Activated CD4-positive, CD25-positive, alpha-beta regulatory T cell (primary cell): ENCODE data around the gene MRPL38.

Experiments
- DNase-seq, 4 experiments: peaks; one replicate each; lab custom pipeline; 2025; lab: John Stamatoyannopoulos, UW

MRPL38 gene

DNA sequence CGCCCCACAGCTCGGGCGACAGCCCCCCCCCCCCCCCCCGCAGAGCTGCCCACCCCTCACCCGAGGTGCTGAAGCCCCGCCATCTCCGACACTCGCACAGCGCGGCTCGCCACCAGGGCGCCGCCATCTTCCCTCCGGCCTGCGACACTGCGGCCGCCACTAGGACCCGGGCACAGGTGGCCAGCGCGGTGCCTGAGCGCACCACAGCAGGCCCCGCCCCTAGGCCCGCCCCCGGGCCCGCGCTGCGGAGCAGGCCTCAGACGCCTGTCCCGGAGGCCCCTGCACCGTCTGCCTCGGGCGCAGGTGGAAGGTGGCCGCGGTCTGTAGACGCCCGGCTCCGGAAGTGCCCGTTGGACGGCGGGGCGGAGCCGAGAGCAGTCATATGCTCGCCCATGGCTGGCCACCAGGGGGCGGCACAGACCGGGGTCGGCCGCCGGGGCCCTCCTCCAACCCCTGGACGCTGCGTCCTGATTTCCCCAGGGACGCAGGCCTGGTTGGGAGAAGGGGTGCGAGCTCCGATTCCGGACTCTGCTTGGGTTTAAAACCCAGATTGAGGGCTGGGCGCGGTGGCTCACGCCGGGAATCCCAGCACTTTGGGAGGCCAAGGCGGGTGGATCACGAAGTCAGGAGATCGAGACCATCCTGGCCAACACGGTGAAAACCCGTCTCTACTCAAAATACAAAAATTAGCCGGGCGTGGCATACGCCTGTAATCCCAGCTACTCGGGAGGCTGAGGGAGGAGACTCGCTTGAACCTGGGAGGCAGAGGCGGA, at the start of gene MRPL38:
TSS of gene MRPL38 (minus strand) at position 136 of the 773 bp plus-strand sequence. CDS start at position 127, 9 bp downstream.
- peak; percentile 87 to 95 (median 90) for DNase-seq

DNA sequence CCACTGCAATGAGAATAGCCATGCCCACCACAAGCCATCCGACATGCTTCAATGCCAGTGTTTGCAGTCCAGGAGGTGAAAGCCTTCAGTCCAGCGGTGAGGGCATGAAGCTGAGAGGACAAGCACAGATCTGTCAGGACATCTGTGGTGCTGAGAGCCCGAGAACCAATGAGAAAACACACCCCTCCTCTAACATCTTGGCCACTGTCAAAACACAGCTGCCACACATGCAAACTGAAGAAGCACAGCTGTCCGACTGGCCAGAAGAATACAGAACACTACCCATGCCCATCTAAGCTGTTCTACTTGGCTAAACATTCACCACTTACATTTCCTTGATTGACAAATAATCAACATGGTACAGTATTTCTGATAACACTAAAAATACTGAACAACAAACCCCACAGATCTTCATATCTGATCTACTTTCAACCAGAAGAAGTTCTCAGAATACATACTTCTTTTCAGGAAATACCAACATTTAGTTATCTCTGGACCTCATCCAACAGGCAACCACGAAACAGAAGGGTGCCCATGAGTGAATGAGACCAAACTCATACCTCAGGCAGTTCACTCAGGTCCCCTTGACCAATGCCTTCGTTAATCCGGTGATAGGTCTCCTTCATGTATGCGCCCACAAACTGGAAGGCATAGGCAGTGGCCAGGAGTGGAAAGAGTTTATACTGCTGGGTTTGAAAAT, 46.3 kb upstream of the MRPL38 start:
- DNase-seq: no peak

DNA sequence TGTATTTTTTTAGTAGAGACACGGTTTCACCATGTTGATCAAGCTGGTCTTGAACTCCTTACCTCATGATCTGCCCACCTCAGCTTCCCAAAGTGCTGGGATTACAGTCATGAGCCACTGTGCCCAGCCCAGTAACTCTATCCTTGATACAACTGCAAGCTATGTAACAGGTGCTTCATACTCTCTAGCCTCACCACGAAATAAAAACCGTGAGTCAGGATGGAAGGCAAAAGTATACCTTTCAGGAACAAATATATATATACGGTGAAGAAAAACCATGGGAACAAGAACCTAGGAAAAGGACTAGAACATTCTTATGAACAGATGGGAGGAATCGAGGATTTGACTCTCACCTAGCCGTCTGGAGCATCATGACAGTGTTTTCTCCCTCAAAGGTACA, 45.7 kb upstream of the MRPL38 start:
- no peak for DNase-seq

DNA sequence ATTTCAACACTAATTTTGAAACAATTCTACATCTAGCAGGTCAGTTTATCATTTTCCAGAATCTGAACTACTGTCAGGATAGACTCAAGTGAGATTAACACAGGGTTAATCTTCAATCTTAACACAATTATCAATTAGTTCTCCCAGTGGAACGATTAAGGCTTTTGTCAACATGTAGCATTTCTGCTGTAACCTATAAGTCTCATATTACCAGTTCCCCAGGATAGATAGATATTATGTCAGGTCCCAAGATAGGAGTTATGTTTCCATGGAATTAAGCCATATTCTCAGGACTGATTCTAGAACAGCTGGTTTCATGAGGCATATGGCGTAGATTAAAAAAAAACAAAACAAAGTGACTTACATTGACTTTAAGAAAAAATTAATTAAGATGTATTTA, 40.5 kb upstream of the MRPL38 start:
- DNase-seq: no peak

DNA sequence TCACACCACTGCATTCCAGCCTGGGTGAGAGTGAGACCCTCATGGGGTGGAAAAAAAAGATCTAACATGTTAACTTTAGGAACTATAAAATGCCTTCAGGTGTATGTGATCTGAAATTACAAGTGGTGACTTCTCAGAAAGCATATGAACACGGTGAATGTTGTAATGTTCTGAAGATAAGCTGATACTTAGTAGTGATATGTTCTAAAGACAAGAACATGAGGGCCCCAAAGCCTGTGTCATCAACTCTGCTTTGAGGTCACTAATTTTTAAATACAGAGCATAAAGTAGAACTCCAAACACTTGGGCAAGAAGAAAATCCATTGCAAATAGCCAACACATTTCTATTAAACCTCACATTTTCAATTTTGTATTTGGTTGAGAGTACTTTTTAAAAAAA, 38.8 kb upstream of the MRPL38 start:
- DNase-seq: no peak

DNA sequence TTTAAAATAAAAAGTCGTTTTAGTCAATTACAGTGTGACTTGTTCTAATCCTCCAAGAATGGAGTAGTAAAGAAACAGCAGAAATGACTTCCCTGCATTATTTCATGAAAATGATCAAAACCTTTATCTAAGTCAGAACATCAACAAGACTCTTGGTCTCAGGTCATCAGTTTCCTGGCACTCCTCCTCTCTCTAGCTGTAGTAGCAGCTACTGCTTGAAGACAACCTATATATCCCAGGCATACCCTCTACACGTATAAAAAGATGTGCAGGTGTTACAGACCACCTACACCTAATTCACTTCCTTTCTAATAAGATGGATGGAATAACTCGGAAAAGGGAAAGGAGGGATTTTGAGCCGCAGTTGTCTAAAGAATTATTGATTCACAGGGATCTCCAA, 37.8 kb upstream of the MRPL38 start:
- DNase-seq: no peak

DNA sequence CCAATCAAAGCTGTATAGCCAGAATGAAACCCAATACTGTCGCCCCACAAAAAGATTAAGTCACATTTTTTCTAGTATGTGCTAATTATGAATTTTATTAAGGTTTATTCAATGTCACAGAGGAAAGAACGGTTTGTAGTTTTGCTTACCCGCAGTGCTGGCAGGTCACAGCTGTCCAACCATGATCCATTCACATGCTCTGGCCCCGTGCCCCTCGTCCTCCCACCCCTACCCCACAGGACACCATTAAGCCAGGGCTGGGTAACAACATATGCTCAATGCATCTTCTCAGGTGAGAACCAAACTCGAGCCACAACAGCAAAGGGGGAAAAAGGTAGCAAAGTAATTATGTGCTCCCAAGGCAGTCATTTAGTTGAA, 36.7 kb upstream of the MRPL38 start:
- DNase-seq: no peak

DNA sequence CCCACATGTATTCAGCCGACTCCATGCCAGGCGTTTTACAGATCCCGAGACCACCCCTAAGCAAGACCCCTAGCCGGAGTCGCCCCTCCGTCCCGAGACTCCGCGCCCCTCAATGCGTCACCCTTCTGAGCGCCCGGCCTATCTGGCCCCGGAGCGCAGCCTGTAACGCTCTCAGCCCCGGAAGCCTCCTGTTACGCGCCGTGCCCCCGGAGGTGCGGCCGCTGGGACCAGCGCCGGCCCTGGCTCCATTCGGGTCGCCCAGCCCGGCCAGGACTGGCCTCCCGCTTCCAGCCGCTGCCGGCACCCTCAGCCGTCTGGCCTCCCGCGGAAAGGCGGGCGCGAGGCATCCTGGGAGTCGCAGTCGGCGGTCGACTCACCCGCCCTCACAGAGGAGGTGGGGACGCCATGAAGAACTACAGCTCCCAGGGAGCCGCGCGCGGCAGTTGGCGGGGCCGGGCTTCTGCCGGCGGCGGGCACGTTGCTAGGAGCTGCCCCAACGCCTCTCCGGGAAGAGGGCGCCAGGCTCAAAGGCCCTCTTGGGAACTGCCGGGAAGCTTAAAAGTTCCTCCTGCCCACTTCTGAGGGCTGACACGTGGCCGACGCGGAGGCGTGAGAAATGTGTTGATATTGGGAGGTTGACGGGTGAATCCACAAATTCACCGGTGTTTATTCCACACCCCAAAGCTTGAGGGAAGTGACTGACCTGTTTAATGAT, 36.2 kb upstream of the MRPL38 start, which contains the start of gene FBF1:
TSS of gene FBF1 (minus strand) at position 316 of the 715 bp plus-strand sequence. CDS start 2,893 bp downstream, outside the sequence.
- DNase-seq: peak; percentile 77 to 82 (median 78)

DNA sequence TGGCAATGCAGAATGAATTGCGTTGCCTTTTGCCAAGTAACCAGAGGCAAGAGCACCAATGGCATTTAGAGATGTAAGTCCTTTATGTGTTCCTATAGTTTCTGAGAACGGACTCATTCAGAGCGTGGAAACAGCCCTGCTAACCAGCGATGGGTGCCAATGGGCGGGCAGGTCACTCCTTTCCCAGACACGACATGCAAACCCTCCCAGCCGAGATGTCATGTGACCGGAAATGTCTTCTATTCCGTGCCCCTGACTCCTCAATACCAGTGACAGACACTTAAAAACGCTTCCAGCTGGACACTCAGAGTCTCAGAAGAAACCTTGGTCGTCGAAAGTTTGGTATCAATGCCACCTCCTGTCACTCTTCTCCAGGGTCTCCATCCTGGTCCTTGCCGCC, 33.0 kb upstream of the MRPL38 start:
- no peak for DNase-seq

DNA sequence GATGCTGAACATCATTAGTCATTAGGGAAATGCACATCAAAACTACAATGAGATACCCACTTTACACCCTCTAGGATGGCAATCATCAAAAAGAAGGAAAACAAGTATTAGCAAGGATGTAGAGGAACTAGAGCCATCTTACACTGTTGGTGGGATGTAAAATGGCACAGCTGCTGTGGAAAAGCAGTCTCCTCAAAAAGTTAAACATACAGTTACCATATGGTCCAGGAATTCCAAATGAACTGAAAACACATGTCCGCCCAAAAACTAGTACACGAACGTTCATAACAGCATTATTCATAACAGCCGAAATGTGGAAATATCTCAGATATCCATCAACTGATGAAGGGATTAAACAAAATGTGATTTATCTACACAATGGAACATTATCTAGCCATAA, 29.1 kb upstream of the MRPL38 start:
- no peak for DNase-seq

DNA sequence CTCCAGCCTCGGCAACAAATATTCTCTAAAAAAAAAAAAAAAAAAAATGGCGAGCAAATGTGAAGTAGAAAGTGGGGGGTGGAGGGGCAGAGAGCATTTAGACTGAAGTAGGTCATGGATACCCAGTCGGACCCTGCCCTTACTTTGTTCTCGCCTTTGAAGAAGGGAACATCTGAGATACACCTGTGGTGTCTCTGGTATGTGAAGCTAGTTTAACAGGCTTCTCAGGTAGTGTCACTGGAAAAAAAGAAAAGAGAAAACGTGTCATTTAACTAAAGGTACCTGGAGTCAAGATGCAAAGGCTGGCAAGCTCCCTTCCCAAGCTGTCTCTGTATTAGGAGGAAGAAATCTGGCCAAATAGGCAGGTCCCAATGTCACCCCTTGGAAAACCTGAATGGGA, 28.2 kb upstream of the MRPL38 start:
- no peak for DNase-seq

DNA sequence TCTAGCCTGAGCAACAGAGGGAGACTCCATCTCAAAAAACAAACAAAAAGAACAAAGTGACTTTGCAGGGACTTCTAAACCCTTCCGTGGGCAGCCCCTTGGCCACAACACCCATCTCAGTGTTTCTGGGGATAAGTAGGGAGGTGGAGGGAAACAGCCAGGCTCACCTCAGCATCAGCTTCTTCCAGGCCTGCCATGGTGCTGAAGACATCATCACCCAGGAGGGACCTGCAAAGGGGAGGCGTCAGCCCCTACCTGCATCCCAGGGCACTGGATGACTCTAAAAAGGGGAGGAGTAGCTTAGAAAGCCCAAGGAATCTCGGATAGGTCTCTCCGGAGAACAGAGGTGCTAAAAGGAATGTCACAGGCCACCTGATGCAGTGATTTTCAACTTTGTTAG, 26.4 kb upstream of the MRPL38 start:
- DNase-seq: no peak

DNA sequence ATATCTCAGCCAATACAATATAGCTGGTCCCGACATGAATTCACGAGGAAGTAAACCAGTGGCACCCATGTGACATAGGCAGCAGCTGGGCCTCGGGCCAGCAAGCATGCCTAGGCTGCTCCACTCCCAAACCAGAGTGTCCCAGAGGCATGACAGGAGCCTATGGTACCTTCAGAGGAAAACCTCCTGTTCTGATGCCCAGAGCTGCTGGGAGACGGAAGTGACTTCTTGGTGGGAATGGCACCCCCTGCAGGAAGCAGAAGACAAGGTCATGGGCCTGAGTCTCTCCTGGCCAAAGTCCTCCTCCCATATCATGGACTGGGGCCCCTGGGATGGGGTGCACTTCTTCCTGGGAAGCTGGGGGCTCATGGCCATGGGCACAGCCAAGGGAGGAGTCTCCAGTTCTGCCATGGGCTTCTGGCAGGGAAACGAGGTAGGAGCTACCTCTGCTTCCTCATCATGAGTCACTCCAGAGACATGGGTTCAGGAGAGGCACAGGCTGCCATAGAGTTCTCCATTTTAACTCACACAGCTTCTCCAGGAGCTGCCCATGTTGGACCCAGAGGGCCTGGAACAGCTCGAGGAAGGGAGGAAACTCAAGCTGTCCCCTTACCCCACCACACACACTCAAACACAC, 22.7 kb upstream of the MRPL38 start:
- DNase-seq: no peak

DNA sequence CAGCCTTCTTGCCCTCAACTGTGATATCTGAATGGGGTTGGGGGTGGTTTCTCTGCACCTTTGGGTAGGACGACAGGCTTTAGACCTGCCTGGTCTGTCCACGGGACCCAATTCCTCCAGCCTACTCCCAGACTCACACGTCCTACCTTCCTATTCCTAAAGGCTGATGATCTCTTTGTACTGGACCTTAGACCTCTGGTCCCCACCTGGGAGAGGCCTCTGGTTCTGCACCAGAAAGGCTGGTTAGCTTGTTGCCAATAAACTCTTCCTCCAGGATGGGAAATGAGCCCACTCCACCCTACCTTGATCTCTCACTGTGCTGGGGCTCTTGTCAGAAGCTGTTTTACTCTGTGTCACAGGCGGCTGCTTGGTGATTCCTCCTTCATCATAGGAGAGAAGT, 21.8 kb upstream of the MRPL38 start:
- DNase-seq: no peak

DNA sequence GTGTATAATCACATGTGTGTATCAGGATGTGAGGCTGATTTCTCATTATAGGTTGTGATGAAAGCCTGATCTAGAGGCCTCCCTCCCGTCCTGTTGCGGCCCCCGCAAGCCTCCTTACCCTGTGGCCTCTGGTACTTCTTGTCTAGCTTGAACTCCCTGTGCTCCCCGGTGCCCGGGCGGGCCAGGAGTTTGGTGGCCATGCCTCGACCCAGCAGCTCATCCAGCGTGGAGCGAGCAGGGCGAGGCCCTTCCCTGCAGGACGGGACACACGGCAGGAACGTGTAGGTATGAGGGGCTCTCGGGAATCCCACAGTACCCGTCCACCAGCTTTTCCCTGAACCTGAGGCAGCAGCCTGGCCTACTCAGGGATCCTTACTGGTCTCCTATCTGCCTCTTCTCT, 21.2 kb upstream of the MRPL38 start:
- no peak for DNase-seq

DNA sequence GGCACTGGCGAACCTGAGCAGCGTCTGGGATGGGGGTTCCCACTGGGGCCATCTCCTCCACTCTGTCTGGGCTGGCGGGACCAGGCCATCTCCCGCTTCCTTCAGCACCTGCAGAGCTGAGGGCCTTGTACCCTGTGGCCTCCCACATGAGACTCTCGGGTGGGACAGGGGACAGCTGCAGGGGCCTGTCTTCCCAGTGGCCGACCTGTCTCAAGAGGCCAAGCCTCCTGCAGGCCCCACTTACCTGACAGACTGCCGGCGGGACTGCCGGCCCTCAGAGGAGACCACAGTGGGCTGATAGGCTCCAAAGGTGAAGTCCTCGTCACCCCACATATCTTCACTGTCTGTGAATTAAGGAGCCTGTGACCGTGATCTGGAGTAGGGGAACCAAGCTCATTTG, 20.4 kb upstream of the MRPL38 start:
- no peak for DNase-seq

DNA sequence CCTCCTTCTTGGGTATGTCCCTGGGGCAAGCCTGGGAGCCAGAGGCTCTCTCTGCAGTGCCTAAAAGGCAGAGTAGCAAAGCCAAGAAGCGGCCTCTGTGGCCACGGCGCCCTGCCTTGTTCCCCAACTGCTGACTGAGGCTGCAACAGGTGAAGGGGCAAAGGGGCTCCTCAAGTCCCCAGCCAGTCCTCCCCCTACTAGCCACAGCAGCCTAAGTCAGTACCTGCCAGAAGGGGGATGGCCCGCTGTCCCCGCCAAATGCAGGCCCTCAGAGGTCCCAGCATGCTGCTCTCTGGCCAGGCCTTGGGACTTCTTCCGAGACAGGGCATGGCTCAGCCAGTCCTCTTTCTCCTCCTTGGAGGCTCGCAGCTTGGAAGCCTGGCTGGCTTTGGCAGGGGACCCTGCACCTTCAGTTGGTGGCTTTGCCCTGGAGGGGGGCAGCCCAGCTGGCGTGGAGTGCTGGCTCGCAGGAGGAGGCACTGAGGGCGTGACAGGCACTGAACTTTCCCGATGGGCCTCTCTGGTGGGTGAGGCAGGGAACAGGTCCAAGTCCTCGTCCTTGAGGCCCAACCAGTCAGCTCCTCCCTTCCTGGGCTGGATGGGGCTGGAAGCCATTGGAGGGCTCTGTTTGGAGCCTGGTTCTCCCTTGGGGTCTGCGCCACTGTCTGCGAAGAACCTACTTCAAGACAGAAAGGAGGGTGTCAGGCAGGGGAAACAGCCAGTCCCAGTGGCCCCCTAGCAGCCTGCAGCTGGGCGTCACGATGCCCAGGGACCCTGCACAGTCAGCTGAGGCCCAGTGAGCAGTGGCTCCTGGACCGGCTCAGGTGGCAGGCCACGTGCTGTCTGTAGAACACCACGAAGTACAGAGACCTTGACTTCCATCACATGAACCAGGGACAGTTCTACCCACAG, 18.5 kb upstream of the MRPL38 start:
- DNase-seq: no peak

DNA sequence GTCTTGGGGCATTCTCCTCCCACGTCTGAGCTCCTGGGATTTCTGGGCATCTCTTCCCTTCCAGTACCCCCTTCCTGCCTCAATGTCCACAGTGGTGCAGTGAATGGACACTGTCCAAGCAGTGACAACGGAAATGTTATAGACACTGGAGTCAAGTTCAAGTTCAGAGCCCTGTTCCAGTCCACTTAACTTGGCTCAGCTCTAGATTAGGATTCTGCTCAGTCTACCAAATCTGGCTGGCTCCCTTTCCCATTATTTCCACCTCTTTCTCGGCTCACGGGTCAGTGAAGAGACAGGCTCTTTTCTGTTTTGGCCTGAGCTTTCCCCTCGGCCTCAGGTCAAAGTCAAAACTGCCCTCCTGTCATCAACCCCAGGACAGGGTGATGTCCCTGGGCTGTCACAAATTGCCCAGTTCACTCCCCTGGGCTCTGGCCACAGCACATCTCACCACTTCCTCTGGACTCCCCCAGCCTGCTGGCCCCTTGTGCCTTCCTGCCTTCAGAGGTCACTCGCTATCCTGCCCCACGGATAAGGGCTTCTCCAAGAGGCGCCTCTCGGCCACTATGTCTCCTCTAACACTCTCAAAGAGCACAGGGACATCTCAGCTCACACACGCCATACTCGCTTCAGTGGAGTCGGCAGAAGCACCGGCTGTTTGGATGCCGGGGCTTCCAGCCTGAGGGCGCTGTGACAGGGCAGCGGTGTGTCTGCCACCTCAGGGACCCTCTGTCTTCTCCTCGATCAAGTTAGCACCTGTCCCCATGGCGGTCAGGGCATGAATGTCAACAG, 17.7 kb upstream of the MRPL38 start:
- DNase-seq: no peak

DNA sequence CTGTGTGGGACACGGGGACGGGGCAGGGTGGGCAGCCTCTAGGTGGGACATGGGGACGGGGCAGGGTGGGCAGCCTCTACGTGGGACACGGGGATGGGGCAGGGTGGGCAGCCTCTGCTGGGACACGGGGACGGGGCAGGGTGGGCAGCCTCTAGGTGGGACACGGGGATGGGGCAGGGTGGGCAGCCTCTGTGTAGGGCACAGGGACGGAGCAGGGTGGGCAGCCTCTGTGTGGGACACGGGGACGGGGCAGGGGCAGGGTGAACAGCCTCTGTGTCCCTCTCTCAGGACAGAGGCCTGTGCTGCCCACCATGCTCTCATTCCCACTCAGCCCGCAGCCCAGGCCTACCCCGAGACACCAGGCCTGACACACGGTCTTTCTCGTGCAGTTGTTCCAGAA, 16.9 kb upstream of the MRPL38 start:
- no peak for DNase-seq

DNA sequence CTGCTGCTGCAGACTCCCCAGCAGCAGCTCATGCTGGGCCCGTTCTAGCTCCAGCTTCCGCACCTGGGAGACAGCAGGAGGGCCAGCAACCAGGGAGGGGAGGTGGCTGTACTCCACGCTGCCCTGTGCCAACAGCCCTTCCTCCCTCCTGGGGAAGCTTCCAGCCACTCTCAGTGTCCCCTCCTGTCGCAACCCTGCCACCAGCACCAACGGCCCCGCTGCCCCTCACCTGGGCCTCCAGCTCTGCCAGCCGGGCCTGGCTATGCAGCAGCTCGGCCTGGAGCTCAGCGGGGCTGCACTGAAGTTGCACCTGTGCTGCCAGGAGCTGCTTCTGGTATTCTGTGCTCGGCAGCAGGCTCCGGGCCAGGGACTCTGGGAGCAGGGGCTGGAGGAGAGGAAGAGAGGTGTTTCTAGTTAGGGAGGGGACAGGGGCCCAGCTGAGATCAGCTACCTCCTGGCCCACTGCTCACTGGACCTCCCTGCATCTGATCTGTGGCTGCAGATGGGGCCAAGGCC, 15.4 kb upstream of the MRPL38 start:
- no peak for DNase-seq
